HG02973 (cell line): ENCODE measurements around the gene IGSF21.
"Not testable (repeated sequence)": the region's sequence is repeated elsewhere in the genome, so short reads cannot be mapped to it uniquely, and the experiment has no call there.

Experiments
- ATAC-seq: cut with Tn5 transposase; IDR thresholded peaks from one replicate; pipeline ENCODE4 v1.9.1; 2021; ENCODE audit warnings: moderate library complexity; ENCODE audit not compliant: unreplicated experiment

Gene IGSF21

DNA sequence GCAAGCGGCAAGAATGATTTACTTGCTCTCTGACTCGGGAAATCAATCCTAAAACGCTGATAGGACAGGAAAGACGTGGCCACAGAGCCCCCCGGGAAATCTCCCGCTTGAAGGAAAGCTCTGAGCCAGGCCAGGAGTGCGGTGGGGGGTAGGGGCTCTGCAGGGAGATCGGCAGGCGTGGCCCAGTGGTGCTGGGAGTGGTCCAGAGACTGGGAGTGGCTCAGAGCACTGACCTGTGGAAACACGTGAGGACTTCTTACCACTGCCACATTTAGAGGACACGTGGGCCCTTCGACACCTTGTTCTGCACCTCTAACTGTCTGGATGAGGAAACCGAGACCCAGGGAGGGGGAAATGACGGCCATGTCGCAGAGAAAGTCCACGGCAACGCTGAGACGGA is 243.1 kb downstream of the IGSF21 start:
- ATAC-seq, result no peak

GRCh38 chr1:18351735-18352134 is 244.1 kb downstream of the IGSF21 start:
- ATAC-seq, result no peak

DNA sequence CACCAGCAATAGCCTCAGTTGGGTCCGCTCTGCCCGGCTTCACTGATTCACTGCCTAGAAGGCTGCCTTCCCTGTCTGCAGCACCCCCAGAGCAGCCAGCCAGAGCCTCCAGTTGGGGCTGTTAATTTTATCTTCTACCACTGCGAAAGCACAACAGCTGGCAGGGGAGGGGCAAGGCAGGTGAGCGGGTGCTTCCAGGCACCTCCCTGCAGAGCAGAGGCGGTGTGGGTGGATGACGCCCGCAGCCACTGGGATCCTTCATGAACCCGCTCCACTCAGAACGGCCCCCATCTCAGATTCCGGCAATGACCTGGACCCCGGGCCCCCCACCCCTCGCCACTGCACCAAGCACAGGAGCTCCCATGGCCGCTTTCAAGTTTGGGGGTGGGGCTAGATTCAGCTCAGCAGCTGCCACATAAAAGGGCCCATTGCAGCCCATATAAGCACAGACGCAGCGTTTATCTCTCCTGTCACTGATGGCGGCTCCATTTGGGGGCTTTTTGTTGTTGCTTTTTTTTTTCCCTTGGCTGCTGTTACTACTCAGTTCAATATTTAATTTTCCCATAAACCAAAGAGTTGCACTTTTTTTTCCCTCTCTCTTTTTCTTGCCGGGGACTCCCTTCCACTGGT is 245.2 kb downstream of the IGSF21 start:
- ATAC-seq, result no peak

GRCh38 chr1:18353528-18353927 is 245.9 kb downstream of the IGSF21 start:
- no peak for ATAC-seq

DNA sequence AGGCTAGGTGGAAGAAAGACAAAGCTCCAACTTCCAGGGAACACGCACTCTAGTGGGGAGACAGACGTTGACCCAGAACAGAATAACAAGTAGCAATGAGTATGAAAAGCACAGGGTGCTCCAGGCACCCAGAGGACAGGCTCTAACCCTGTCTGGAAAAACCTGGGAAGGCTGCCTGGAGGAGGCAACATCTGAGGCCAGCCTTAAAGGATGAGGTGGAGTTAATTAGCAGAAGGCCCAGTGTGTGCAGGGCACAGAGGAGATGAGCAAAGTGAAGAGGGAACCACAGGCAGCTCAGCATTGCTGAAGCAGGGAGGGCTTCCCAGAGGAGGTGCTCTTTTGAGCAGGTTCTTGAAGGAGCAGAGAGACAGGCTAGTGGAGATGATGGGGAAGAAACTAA is 246.4 kb downstream of the IGSF21 start:
- ATAC-seq, result no peak

DNA sequence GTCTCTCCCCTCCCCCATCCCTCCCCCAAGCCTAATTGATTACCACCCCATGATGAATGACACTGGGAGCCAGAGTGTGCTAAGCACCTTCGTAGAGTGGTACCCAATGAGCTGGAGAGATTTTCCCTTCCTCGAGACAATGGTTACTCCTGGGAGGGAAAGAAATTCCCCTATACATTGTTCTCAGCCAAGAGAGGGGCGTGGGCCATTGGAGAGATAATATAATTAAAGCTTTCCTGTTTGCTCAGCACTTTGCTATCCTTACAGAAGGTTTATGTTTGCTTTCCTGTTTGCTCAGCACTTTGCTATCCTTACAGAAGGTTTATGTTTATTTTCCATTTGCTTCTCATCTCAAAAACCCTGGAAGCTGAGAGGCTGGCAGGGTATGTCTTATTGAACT is 247.0 kb downstream of the IGSF21 start:
- no peak for ATAC-seq

DNA sequence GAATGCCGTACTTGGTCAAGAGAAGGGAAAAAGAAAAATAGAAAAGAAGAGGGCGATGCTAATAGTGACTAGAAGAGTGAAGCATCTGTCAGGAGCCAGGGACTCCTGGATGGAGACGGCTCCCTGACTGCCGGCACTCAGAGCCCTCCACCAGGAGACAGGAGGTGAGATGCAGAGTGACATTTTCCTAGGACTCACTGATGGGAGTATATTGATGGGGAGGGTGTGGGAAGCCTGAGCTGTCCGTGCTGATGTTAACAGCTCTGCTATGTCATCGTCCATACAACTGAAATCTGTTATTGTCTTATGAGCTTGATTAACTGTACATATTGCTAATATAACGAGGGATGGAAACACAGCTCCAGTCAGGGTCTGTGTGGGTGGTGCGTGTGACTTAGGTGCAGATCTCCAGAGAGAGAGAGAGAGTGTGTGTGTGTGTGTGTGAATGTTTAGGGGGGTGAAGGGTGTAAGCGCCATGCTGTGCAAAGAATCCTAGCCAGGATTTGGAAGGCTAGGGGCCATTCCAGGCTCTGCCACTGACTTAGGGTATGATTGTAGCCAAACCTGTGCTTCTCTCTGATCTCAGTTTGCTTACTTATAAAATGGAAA is 250.1 kb downstream of the IGSF21 start:
- no peak for ATAC-seq

- no peak for ATAC-seq
Observed at GRCh38 chr1:18358600-18358999, 251.0 kb downstream of the IGSF21 start.

GRCh38 chr1:18360251-18360650 is 252.7 kb downstream of the IGSF21 start:
- no peak for ATAC-seq

DNA sequence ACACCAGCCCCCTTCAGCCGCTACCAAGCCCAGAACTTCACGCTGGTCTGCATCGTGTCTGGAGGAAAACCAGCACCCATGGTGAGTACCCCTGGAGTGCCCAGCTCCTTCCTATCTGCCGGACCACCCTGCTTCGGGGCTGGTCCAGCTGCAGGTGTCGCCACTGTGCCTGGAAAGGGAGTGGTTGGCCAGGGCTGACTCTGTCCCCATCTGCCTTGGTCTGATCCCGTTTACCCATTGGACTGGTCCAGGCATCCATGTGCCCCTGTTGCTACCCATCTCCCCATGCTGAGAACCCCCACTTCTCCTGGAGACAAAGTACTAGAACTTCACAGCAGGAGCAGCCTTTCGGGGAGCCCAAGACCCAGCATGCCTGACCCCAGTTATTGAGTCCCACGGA is 254.6 kb downstream of the IGSF21 start:
- ATAC-seq, result no peak

- ATAC-seq, result no peak
Observed at GRCh38 chr1:18363436-18363835, 255.8 kb downstream of the IGSF21 start.

DNA sequence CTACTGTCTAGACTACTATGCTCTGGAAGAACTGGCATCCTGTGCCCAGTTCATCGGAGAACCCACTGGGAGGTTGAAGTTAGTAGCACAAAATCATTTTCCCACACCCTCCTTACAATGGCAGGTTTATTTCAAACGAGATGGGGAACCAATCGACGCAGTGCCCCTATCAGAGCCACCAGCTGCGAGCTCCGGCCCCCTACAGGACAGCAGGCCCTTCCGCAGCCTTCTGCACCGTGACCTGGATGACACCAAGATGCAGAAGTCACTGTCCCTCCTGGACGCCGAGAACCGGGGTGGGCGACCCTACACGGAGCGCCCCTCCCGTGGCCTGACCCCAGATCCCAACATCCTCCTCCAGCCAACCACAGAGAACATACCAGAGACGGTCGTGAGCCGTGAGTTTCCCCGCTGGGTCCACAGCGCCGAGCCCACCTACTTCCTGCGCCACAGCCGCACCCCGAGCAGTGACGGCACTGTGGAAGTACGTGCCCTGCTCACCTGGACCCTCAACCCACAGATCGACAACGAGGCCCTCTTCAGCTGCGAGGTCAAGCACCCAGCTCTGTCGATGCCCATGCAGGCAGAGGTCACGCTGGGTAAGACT is 257.6 kb downstream of the IGSF21 start:
- ATAC-seq, result no peak

GRCh38 chr1:18372505-18372904 is 264.9 kb downstream of the IGSF21 start:
- not testable (repeated sequence) for ATAC-seq

GRCh38 chr1:18373151-18373550 is 265.6 kb downstream of the IGSF21 start:
- ATAC-seq, result no peak

- ATAC-seq, result no peak
Observed at GRCh38 chr1:18373882-18374493, 266.4 kb downstream of the IGSF21 start.

- no peak for ATAC-seq
Observed at GRCh38 chr1:18376661-18377060, 269.1 kb downstream of the IGSF21 start.

- no peak for ATAC-seq
Observed at GRCh38 chr1:18380288-18380687, 272.7 kb downstream of the IGSF21 start.

DNA sequence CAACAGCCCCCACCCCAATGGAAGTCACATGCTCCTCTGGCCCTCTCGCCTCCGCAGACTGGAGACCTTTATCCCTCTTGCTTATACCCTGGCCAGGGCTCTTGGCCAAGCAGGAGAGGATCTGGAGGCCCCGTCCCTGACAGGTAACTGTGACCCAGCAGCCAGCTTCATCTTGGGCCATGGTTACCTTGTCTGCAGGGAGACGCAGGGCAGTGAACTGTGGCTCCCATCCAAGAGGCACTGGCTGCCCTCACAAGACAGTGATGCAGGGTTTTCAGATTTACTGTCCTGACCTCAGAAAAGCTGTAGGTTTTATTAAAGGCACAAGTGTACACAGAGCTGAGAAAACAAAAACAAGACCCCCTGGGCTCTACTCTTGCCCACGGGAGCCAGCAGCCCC is 276.5 kb downstream of the IGSF21 start:
- ATAC-seq, result no peak

- ATAC-seq, result no peak
Observed at GRCh38 chr1:18384471-18384870, 276.9 kb downstream of the IGSF21 start.

DNA sequence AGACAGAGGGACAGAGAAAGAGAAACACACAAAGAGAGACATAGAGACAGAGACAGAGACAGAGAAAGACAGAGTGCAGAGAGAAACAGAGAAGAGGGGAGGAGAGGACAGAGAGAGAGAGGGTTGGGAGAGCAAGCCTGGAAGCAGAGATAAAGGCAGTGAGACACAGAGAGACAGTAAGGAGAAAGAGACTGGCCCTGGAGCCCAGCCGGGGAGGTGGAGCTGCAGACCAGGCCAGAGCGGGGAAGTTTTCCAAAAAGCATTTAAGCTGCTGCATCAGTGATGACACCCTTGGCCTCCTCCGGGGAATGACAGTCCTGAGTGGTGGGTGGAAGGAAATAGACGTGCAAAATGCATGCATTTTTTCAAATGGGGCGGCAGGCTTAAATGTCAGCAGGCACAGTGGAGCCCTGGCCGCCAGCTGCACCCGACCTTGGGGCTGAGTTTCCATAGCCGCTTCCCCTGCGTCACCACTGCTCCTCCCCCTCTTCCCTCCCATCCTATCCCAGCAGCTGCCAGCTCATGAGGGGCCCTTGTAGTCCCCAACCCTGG is 277.7 kb downstream of the IGSF21 start:
- ATAC-seq, result no peak

DNA sequence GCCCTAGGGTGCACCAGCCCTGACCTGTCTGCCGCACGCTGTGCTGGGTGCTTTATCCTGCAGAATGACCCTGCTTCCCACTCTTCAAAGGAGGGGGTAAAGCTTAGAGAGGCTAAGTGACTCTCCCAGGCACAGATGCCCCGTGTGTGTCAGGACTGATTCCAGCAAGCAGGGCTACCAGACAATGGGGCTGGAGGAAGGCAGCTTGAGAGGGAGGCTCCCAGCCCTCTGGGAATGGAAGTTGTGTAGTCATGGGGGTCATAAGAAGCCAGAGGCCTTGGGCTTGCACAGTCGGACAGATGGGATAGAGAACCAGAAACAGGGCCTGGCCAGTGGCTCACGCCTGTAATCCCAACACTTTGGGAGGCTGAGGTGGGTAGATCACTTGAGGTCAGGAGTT is 279.0 kb downstream of the IGSF21 start:
- ATAC-seq, result no peak

- no peak for ATAC-seq
Observed at GRCh38 chr1:18387307-18387706, 279.7 kb downstream of the IGSF21 start.
